Esophagus (tissue), 2 donors: ENCODE results near the gene DDIT3. TPM values are rescaled to one million over a fixed set of nuclear protein-coding genes. Genes with fewer than 3 reads are reported as not detected.

Experiments
- H3K27ac ChIP-seq, 2 donors: one replicate each; pipeline ENCODE4 v1.5.1; 2013; ENCODE audit warnings: low read depth in 2 of 2, mild to moderate bottlenecking in 2 of 2, inconsistent platforms in 1 of 2, low read length in 1 of 2, moderate library complexity in 1 of 2
- H3K27me3 ChIP-seq, 2 donors: one replicate each; pipeline ENCODE4 v1.6.1; 2013; ENCODE audit warnings: low read length in 2 of 2, control low read depth in 1 of 2, mild to moderate bottlenecking in 1 of 2; ENCODE audit not compliant: insufficient read depth in 2 of 2, control insufficient read depth in 1 of 2
- H3K36me3 ChIP-seq, 2 donors: one replicate each; pipeline ENCODE4 v1.6.1; 2013; ENCODE audit warnings: low read length in 1 of 2; ENCODE audit not compliant: control insufficient read depth in 2 of 2, insufficient read depth in 2 of 2
- H3K4me1 ChIP-seq, 2 donors: one replicate each; pipeline ENCODE4 v1.6.1; 2013; ENCODE audit warnings: low read length in 1 of 2; ENCODE audit not compliant: control insufficient read depth in 2 of 2, insufficient read depth in 2 of 2
- H3K4me3 ChIP-seq, 2 donors: one replicate each; pipeline ENCODE4 v1.5.1; 2013; ENCODE audit warnings: low read length in 2 of 2, mild to moderate bottlenecking in 2 of 2, low read depth in 1 of 2, moderate library complexity in 1 of 2
- H3K9me3 ChIP-seq, 2 donors: one replicate each; pipeline ENCODE4 v1.6.1; 2013; ENCODE audit warnings: mild to moderate bottlenecking in 2 of 2, low read depth in 1 of 2, low read length in 1 of 2, moderate library complexity in 1 of 2; ENCODE audit not compliant: control insufficient read depth in 2 of 2, insufficient read depth in 1 of 2
- WGBS, 2 donors: extraction: QIAGEN DNeasy Blood & Tissue Kit; methylation state at CpG; one replicate each; pipeline ENCODE4 v1.1.7; 2013; 5-methylcytosine and 5-hydroxymethylcytosine counted together
- polyA plus RNA-seq, 2 donors: library from polyadenylated mRNA; stranded (reverse); fragments of 200-250 nt; gene quantifications; one replicate each; pipeline ENCODE4 v1.2.3, GENCODE V29; 2013
- donor health status: healthy with polysubstance abuse.
- donor health status: Bipolar disorder and iron deficiency.

DDIT3 gene
- polyA plus RNA-seq, 2 donors: 19.8 to 30.7 TPM

DNA sequence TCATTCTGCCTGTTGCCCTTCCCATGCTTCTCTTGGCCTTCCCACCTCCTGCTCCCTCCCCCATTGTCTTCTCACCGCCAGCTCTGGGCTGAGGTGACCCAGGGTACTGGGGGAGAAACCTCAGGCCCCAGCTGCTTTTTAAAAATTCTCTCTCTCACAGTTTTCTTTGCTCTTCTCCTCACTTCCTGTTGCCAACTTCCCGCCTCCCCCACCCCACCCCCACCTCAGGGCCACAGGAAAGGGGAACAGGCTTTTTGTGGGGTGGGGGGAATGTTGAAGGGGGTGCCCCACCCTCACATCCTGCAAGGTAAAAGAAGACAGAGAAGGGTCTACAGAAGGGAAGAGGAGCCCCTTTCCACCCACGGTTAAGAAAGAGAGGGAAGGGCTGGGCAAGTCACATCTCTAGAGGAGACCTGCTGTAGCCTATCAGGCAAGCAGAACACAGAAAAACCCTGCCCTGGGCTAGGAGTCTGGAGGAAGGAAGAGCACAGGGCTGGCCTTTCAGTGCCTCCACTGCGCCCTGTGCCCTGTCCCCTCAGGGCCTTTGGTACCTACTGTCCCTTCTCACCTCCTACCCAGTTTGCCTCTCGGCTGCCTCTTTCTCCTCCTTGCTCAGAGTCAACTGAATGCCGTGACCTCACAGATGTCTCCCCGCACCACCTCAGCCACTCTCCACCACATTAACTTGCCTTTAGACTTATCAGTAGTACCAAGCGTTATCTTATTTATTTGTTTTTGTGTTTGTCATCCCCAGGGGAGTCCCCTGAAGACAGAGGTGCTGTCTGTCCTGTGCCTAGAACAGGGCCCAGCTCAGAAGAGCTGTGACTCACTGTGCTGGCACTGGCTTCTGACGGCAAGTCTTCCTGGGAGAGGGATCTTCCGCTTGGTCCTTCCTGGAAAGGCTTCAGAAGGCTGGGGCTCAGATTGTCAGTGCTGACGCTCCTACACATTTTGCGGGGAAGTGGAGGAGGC lies 42.3 kb downstream of the DDIT3 start:
- Histone ChIP-seq H3K4me3 (peak overlapping the region; percentile 5 to 27), H3K27me3 (peaks cover 0 to 11% of the 10 kb centered on the region in 2 donors), H3K36me3 (no peaks in the 10 kb centered on the region), H3K4me1 (peaks cover 4 to 19% of the 10 kb centered on the region in 2 donors), H3K27ac (peak overlapping the region; percentile 53 to 57), H3K9me3 (no peaks in the 10 kb centered on the region)
- 55 to 63% methylated on average over 12 of the region's 12 CpGs for WGBS, 2 donors

DNA sequence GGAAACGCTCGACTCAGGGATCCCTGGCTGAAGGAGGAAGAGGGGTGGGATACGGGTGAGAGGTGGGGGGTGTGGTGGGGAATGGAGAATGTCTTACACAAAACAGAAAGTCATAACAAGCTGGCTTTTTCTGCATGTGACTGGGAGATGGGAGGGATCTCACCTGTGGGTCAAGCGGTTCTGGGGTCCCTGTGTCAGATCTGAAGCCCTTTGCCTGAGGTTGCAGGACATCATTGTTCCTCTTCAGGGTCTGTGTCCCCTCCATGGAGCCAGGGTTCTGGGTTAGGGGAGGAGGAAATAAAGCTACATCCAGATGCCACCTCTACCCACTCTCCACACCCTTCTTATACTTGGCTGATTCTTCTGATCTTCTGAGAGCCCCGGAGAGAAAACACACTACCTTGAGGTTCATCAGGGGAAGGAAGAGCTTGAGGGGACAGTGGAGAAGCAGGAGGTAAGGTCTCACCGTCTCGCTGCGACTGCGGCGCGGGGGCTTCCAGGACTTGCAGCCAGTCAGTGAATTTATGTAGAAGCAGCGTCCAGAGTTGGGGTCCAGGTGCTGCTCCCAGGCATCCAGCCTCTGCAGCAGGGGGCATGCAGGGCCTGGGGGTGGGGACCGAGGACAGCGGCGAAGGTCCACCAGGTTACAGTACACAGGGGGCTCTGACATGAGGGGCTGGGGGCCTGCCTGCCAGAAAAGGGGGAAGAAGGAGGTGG lies 43.2 kb downstream of the DDIT3 start:
- Histone ChIP-seq H3K27me3 (peaks cover 0 to 11% of the 10 kb centered on the region in 2 donors), H3K27ac (peak overlapping the region; percentile 29 to 37), H3K9me3 (no peaks in the 10 kb centered on the region), H3K4me3 (peak overlapping the region; percentile 5 to 27), H3K36me3 (no peaks in the 10 kb centered on the region), H3K4me1 (peaks cover 4 to 19% of the 10 kb centered on the region in 2 donors)
- WGBS, 2 donors: 73 to 74% methylated on average over 15 of the region's 15 CpGs

DNA sequence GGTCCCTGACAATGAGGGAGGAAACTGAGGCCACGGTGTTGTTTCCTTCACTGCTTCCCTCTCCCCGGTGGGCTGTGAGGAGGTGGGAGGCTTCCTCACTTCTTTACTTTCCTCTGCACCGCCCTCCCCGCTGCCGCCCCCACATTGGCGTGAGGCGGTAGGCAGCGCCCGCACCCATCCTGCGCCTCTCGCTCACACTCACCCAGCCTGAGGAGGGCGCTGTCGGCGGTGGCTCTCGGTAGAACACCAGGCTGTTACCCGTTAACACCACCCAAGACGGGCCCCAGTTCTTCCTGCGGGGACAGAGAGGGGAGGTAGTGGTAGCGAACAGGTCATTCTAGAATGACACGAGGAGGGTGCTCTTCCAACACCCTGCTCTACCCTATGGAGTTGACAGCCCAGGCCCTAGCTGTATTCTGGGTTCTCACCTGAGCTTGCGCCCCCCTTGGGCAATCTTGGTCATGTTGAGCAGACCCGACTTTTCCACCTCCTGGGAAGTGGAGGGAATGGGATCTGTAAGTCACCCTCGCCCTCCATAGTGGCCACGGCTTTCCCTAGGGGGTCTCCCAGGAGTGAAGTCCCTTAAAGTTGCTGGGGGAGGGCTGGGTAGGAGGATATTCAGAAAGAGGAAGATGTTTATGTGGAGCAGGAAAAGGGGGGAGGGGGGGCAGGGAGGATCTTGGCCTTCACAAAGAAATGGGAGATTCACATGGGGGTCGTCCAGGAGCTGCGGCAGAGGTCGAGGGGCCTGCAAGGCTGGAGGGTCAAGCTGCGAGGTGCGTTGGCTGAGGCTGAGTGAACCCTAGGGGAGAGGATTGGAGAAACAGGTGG lies 43.9 kb downstream of the DDIT3 start:
- Histone ChIP-seq H3K4me1 (peaks cover 4 to 19% of the 10 kb centered on the region in 2 donors), H3K27me3 (peaks cover 0 to 11% of the 10 kb centered on the region in 2 donors), H3K27ac (peak overlapping the region; percentile 29 to 37), H3K9me3 (no peaks in the 10 kb centered on the region), H3K4me3 (peak overlapping the region; percentile 13 to 24), H3K36me3 (no peaks in the 10 kb centered on the region)
- 17 to 20% methylated on average over 28 to 29 of the region's 29 CpGs for WGBS, 2 donors

DNA sequence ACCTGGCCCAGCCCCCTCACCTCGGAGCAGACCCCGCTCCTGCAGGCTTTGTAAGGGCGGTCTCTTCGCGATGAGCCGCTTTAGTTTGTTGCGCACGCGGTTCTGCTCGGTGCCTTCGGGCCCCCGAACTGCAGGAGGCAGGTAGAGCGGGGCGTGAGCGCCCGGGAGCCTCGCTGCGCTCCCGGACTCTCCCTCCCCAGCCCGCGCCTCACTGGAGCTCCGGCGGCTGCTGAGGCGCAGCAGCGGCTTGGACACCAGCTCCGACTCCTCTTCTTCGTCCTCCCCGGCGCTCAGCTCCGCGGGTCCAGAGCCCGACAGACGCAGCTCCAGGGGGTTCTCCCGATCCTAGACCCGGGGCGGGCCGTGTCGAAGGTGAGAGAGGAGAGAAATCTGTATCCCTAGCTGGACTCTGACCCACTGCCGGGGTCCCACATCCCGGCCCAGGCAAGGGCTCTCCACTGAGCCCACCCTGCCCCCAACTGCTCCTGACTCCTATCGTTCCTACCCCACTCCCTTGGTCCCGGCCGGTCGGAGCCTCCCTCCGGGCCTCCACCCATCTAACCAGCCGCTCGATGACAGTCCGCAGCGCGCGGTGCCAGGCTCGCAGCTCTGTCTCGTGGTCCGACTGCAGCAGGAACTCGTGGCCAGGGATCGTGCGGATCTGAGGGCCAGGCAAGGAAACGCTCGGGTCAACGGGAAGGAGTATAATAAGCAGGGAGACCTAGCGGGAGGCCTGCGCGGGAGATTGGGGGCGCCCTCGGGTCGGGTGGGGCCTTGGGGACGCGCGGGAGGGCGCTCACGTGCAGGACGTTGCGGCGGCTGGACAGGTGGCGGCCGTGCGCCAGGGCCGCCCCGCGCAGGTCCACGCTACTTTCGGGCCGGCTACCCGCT lies 44.8 kb downstream of the DDIT3 start:
- peaks cover 0 to 9% of the 10 kb centered on the region in 2 donors for H3K27me3 ChIP-seq
- peak overlapping the region; percentile 13 to 24 for H3K4me3 ChIP-seq
- H3K27ac ChIP-seq: peak overlapping the region in 1 of 2 donors; percentile 29
- 12 to 13% methylated on average over 80 to 84 of the region's 84 CpGs for WGBS, 2 donors
- no peaks in the 10 kb centered on the region for H3K36me3 ChIP-seq
- H3K9me3 ChIP-seq: no peaks in the 10 kb centered on the region
- H3K4me1 ChIP-seq: peaks cover 4 to 19% of the 10 kb centered on the region in 2 donors

DNA sequence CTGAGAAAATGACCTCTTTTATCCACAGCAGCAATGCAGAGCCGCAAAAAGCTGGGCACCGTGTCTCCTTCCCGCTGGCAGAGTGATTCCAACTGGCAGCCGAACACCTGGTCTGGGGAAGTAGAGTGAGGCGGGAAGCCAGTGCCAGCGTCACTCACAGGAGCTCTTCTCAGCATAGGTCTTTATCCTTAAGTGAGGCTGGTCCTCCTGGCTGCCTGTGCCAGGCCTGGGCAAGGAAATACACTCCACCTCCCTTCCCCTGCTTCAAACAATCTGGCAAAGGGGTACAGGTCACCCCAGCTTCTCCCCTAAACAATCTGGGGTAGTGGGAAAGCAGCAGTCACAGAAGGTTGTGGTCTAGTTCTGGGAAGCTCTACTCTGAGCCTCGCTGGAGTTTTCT lies 45.5 kb downstream of the DDIT3 start:
- Histone ChIP-seq H3K4me1 (peaks cover 4 to 19% of the 10 kb centered on the region in 2 donors), H3K27ac (no peak overlapping the region), H3K9me3 (no peaks in the 10 kb centered on the region), H3K4me3 (peak overlapping the region in 1 of 2 donors; percentile 13), H3K36me3 (peaks cover 0 to 3% of the 10 kb centered on the region in 2 donors), H3K27me3 (peaks cover 0 to 9% of the 10 kb centered on the region in 2 donors)
- whole genome bisulfite sequencing, 2 donors: 53 to 63% methylated on average over 7 of the region's 7 CpGs

DNA sequence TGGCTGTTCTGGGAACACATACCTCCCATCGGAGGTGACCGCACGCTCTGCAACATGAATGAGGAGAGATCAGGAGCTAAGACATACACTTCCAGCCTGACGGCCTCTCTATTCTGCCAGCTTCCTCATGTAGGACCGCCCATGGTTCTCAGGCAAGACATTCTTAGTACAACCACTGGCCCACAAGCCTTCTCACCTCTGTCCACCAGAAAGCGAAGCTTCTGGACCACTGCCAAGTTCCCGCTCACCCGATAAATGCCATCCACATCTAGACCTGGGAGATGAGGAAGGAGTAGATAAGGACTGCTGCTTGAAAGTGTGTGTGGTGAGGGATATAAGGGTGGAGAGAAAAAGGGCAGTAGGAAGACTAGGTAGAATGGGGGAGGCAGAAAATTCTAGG lies 45.9 kb downstream of the DDIT3 start:
- Histone ChIP-seq H3K27me3 (peaks cover 0 to 9% of the 10 kb centered on the region in 2 donors), H3K36me3 (peaks cover 0 to 3% of the 10 kb centered on the region in 2 donors), H3K4me1 (peaks cover 4 to 19% of the 10 kb centered on the region in 2 donors), H3K9me3 (no peaks in the 10 kb centered on the region), H3K27ac (no peak overlapping the region), H3K4me3 (no peak overlapping the region)
- WGBS, 2 donors: 77 to 79% methylated on average over 8 of the region's 8 CpGs

DNA sequence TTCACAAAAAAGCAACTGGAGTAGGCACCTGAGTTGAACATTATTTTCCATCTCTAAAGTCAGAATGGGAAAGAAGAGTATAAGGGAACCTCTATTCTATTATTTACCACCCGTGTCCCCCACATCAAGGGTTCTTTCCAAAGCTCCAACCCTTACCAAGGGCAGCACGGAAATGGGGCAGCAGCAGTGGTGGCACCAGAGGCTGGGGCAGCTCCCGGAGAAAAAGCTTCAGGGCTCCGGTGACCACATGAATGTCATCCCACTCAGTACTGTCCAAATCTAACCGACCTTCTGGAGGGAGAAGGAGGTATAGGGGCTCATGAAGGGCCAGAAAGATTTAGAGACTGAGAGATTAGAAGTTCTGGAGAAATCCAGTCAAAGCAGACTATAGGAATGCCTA lies 46.4 kb downstream of the DDIT3 start:
- no peak overlapping the region for H3K4me3 ChIP-seq
- H3K27me3 ChIP-seq: peaks cover 0 to 9% of the 10 kb centered on the region in 2 donors
- no peak overlapping the region for H3K27ac ChIP-seq
- WGBS, 2 donors: 87 to 92% methylated on average over 5 of the region's 5 CpGs
- no peaks in the 10 kb centered on the region for H3K9me3 ChIP-seq
- peaks cover 0 to 3% of the 10 kb centered on the region in 2 donors for H3K36me3 ChIP-seq
- H3K4me1 ChIP-seq: peaks cover 4 to 19% of the 10 kb centered on the region in 2 donors

DNA sequence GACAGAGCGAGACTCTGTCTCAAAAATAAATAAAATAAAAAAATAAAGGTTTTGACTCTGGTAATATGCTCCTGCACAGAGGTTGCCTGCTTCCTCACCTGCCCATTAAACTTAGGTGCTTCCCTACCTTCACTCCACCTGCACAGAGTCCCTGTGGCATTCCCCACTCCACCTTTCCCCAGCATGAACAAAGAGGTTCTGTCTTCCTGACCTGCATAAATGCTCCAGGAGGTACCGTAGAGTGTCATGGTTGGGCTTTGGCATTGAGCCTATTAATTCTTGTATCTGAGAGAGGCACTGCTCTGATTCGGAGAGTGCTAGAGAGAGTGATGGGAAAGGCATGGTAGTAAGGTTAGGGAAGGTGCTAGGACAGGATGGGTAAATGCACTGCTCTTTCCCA lies 46.9 kb downstream of the DDIT3 start:
- H3K27me3 ChIP-seq: peaks cover 0 to 9% of the 10 kb centered on the region in 2 donors
- peaks cover 4 to 17% of the 10 kb centered on the region in 2 donors for H3K4me1 ChIP-seq
- no peak overlapping the region for H3K4me3 ChIP-seq
- no peak overlapping the region for H3K27ac ChIP-seq
- 52 to 55% methylated on average over 3 of the region's 3 CpGs for WGBS, 2 donors
- no peaks in the 10 kb centered on the region for H3K9me3 ChIP-seq
- peaks cover 0 to 3% of the 10 kb centered on the region in 2 donors for H3K36me3 ChIP-seq
